GM23338 (cell line): ENCODE results near the gene TULP4.

Experiments
- EZH2phosphoT487 ChIP-seq: fragments of 200-600 bp; sonication (generic); IDR thresholded peaks from one replicate; pipeline ENCODE4 v1.8.1; 2018; ENCODE audit warnings: antibody characterized with exemption; ENCODE audit not compliant: unreplicated experiment
- JUNB ChIP-seq: IDR thresholded peaks from one replicate; pipeline ENCODE4 v1.6.1; 2016; ENCODE audit warnings: antibody characterized with exemption; ENCODE audit not compliant: unreplicated experiment
- POLR2AphosphoS5 ChIP-seq: IDR thresholded peaks from 2 replicates; pipeline ENCODE4 v1.6.1; 2016; ENCODE audit warnings: antibody characterized with exemption, low read depth
- STAT1 ChIP-seq: IDR thresholded peaks from one replicate; pipeline ENCODE4 v1.6.1; 2016; ENCODE audit warnings: antibody characterized with exemption; ENCODE audit not compliant: unreplicated experiment
- TF ChIP-seq, protein P1 (sequence below), 2 experiments: fragments of 200-600 bp in 1 of 2; sonication (generic) in 1 of 2; conservative IDR thresholded peaks; 2 replicates each; pipeline versions ENCODE4 v1.5.1 to v1.6.1; 2016 to 2017; ENCODE audit warnings: antibody characterized with exemption in 2 of 2, low read depth in 2 of 2, mild to moderate bottlenecking in 2 of 2, moderate library complexity in 1 of 2
- TF ChIP-seq, protein P2 (sequence below): IDR thresholded peaks from one replicate; pipeline ENCODE4 v1.6.1; 2018; ENCODE audit warnings: antibody characterized with exemption; ENCODE audit not compliant: unreplicated experiment

DNA sequence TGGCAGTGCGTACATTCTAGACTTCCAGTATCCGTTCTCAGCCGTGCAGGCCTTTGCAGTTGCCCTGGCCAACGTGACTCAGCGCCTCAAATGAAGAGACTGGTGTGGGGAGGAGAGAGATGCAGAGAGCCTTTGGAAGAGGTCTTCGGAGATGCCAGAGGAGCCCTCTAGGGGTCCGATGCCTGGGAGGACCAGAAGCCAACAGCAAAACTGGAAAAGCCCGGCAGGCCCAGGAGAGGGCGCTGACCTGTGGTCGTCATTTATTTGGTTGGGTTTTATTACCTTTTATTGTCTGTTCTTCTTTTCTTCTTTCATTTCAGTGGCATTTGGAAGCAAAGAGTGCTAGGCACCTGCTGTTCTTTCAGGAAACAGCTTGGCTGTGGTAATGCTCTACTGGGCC lies 194.3 kb downstream of the TULP4 start:
- TF ChIP-seq, protein P1, sequence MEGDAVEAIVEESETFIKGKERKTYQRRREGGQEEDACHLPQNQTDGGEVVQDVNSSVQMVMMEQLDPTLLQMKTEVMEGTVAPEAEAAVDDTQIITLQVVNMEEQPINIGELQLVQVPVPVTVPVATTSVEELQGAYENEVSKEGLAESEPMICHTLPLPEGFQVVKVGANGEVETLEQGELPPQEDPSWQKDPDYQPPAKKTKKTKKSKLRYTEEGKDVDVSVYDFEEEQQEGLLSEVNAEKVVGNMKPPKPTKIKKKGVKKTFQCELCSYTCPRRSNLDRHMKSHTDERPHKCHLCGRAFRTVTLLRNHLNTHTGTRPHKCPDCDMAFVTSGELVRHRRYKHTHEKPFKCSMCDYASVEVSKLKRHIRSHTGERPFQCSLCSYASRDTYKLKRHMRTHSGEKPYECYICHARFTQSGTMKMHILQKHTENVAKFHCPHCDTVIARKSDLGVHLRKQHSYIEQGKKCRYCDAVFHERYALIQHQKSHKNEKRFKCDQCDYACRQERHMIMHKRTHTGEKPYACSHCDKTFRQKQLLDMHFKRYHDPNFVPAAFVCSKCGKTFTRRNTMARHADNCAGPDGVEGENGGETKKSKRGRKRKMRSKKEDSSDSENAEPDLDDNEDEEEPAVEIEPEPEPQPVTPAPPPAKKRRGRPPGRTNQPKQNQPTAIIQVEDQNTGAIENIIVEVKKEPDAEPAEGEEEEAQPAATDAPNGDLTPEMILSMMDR (conservative IDR thresholded peaks at IDR 0.05; ENCODE audit: low read depth in 2 of 2), result peak; percentile 87 to 92
- no peak for TF ChIP-seq JUNB
- TF ChIP-seq STAT1, result no peak
- TF ChIP-seq EZH2phosphoT487, result no peak
- no peak for TF ChIP-seq POLR2AphosphoS5
- TF ChIP-seq, protein P2, sequence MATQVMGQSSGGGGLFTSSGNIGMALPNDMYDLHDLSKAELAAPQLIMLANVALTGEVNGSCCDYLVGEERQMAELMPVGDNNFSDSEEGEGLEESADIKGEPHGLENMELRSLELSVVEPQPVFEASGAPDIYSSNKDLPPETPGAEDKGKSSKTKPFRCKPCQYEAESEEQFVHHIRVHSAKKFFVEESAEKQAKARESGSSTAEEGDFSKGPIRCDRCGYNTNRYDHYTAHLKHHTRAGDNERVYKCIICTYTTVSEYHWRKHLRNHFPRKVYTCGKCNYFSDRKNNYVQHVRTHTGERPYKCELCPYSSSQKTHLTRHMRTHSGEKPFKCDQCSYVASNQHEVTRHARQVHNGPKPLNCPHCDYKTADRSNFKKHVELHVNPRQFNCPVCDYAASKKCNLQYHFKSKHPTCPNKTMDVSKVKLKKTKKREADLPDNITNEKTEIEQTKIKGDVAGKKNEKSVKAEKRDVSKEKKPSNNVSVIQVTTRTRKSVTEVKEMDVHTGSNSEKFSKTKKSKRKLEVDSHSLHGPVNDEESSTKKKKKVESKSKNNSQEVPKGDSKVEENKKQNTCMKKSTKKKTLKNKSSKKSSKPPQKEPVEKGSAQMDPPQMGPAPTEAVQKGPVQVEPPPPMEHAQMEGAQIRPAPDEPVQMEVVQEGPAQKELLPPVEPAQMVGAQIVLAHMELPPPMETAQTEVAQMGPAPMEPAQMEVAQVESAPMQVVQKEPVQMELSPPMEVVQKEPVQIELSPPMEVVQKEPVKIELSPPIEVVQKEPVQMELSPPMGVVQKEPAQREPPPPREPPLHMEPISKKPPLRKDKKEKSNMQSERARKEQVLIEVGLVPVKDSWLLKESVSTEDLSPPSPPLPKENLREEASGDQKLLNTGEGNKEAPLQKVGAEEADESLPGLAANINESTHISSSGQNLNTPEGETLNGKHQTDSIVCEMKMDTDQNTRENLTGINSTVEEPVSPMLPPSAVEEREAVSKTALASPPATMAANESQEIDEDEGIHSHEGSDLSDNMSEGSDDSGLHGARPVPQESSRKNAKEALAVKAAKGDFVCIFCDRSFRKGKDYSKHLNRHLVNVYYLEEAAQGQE, result no peak
